Gastroesophageal sphincter (tissue), 4 donors: ENCODE results near the gene MED7. TPM values are rescaled to one million over a fixed set of nuclear protein-coding genes. Genes with fewer than 3 reads are reported as not detected.

Experiments
- ATAC-seq: fragments of 150-250 bp; one replicate; pipeline ENCODE4 v1.9.1; 2016; ENCODE audit warnings: mild to moderate bottlenecking, moderate library complexity
- H3K27ac ChIP-seq, 4 donors: fragments of 200-600 bp; sonication (generic) in 3 of 4; 1 replicate in 3 of 4; 2 replicates in 1 of 4; pipeline ENCODE4 v1.5.1; 2016 to 2019
- H3K27me3 ChIP-seq: fragments of 200-600 bp; sonication (generic); one replicate; pipeline ENCODE4 v1.5.1; 2019
- H3K36me3 ChIP-seq, 2 donors: fragments of 200-600 bp; sonication (generic); one replicate each; pipeline ENCODE4 v1.5.1; 2019; ENCODE audit warnings: control low read depth in 1 of 2
- H3K4me1 ChIP-seq, 3 donors: fragments of 200-600 bp; sonication (generic); 1 replicate in 2 of 3; 2 replicates in 1 of 3; pipeline ENCODE4 v1.5.1; 2016 to 2019; ENCODE audit warnings: control low read depth in 2 of 3
- H3K4me3 ChIP-seq, 2 donors: fragments of 200-600 bp; sonication (generic); one replicate each; pipeline ENCODE4 v1.5.1; 2019; ENCODE audit warnings: mild to moderate bottlenecking in 1 of 2, moderate library complexity in 1 of 2
- H3K9me3 ChIP-seq, 3 donors: fragments of 200-600 bp; sonication (generic); one replicate each; pipeline ENCODE4 v1.5.1; 2017 to 2019; ENCODE audit warnings: control low read depth in 2 of 3
- CTCF ChIP-seq, 4 experiments: fragments of 200-600 bp in 2 of 4; fragments of 450-650 bp in 2 of 4; sonication (generic) in 1 of 4; IDR thresholded peaks; one replicate each; pipeline ENCODE4 v1.5.1; 2017 to 2019; ENCODE audit warnings: antibody characterized with exemption in 4 of 4, mild to moderate bottlenecking in 2 of 4, moderate library complexity in 2 of 4
- EP300 ChIP-seq: sonication (generic); formaldehyde crosslinking; IDR thresholded peaks from one replicate; pipeline ENCODE4 v1.6.1; 2017; ENCODE audit warnings: antibody characterized with exemption, mild to moderate bottlenecking
- POLR2A ChIP-seq, 2 donors: fragments of 450-650 bp; IDR thresholded peaks; one replicate each; pipeline ENCODE4 v1.6.1; 2017; ENCODE audit warnings: antibody characterized with exemption in 2 of 2, mild to moderate bottlenecking in 2 of 2, moderate library complexity in 1 of 2
- POLR2AphosphoS5 ChIP-seq: sonication (generic); formaldehyde crosslinking; IDR thresholded peaks from one replicate; pipeline ENCODE4 v1.6.1; 2017; ENCODE audit warnings: antibody characterized with exemption
- WGBS, 2 donors: methylation state at CpG; one replicate each; pipeline ENCODE4 v1.1.5; 2018; ENCODE audit warnings: low coverage in 1 of 2; 5-methylcytosine and 5-hydroxymethylcytosine counted together
- total RNA-seq, 4 donors: library from RNA; depleted of rRNA; stranded (reverse); fragments of >200 nt; gene quantifications; one replicate each; pipeline ENCODE4 v1.1.0, GENCODE V29; 2016

MED7 gene
- total RNA-seq, 4 donors from 2014 or later, result 8.9 to 17.9 (median 11.7) TPM

DNA sequence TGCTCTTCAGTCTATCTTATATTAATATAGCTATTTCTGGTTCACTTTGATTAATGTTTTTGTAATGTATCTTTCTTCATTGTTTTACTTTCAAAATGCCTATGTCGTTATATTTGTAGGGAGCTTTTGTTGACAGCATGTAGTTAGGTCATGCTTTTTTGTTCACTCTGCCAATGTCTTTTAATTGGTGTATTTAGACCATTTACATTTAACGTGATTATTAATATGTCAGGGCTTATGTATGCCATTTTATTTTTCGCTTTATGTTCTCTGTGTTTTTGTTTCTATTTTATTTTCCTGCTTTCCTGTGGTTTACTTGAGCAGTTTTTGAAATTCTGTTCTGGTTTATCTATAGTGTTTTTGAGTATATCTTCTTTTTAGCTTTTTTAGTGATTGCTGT is 12.6 kb upstream of the MED7 start:
- H3K4me3 ChIP-seq, result no peak overlapping the region
- no peaks in the 10 kb centered on the region for H3K4me1 ChIP-seq
- ATAC-seq, result no peak
- 62 to 71% methylated on average over 2 to 3 of the region's 3 CpGs for WGBS, 2 donors
- no peak overlapping the region for H3K27ac ChIP-seq
- H3K9me3 ChIP-seq, result no peaks in the 10 kb centered on the region
- H3K27me3 ChIP-seq, result no peaks in the 10 kb centered on the region
- TF ChIP-seq EP300 (no peak), POLR2A (IDR thresholded peaks at IDR 0.05) (no peak), POLR2AphosphoS5 (no peak), CTCF (IDR thresholded peaks at IDR 0.05) (no peak)
- H3K36me3 ChIP-seq, result no peaks in the 10 kb centered on the region

DNA sequence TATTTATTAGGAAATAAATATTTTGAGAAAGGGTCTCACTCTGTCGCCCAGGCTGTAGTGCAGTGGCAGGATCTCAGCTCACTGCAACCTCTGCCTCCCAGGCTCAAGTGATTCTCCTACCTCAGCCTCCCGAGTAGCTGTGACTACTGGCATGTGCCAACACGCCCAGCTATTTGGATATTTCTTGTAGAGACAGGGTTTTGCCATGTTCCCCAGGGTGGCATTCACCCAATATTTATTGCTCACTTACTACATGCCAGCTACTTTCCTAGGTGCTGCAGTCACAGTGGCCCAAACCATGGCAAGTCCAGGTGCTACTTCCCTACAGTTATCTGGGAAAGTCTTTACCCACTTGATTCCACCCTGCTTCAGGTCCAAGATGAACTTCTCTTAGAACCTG is 8.3 kb upstream of the MED7 start:
- WGBS, 2 donors, result 77 to 88% methylated on average over 3 of the region's 3 CpGs
- Histone ChIP-seq H3K9me3 (no peaks in the 10 kb centered on the region), H3K4me1 (no peaks in the 10 kb centered on the region), H3K36me3 (no peaks in the 10 kb centered on the region), H3K4me3 (no peak overlapping the region), H3K27ac (no peak overlapping the region), H3K27me3 (no peaks in the 10 kb centered on the region)
- TF ChIP-seq CTCF (IDR thresholded peaks at IDR 0.05), result no peak
- no peak for TF ChIP-seq EP300
- no peak for TF ChIP-seq POLR2AphosphoS5
- TF ChIP-seq POLR2A (IDR thresholded peaks at IDR 0.05), result no peak
- ATAC-seq, result no peak

- H3K27ac ChIP-seq, result no peak overlapping the region
- H3K27me3 ChIP-seq, result no peaks in the 10 kb centered on the region
- no peak for ATAC-seq
- no peak overlapping the region for H3K4me3 ChIP-seq
- H3K36me3 ChIP-seq, result no peaks in the 10 kb centered on the region
- no peaks in the 10 kb centered on the region for H3K9me3 ChIP-seq
- peaks cover 0 to 2% (median 0%) of the 10 kb centered on the region in 3 donors for H3K4me1 ChIP-seq
- 40 to 79% methylated on average over 2 to 11 of the region's 14 CpGs for WGBS, 2 donors
- no peak for TF ChIP-seq POLR2AphosphoS5
- TF ChIP-seq EP300, result no peak
- peak; percentile 72 to 84 (median 73) for TF ChIP-seq CTCF (IDR thresholded peaks at IDR 0.05)
These were observed 6.3 kb upstream of the MED7 start for GRCh38 chr5:157148734-157149615.

GRCh38 chr5:157143127-157143971 is 684 bp upstream of the MED7 start:
- Histone ChIP-seq H3K27ac (peak overlapping the region; percentile 86 to 100 (median 90)), H3K4me1 (peaks cover 0 to 23% (median 9%) of the 10 kb centered on the region in 3 donors), H3K27me3 (no peaks in the 10 kb centered on the region), H3K36me3 (peaks cover 0 to 10% of the 10 kb centered on the region in 2 donors), H3K9me3 (no peaks in the 10 kb centered on the region), H3K4me3 (peak overlapping the region; percentile 58 to 69)
- ATAC-seq, result peak; percentile 73
- 11 to 15% methylated on average over 30 to 33 of the region's 33 CpGs for WGBS, 2 donors
- TF ChIP-seq POLR2AphosphoS5, result no peak
- no peak for TF ChIP-seq EP300
- TF ChIP-seq POLR2A (IDR thresholded peaks at IDR 0.05), result no peak
- peak in 1 of 4 experiments; percentile 13 for TF ChIP-seq CTCF (IDR thresholded peaks at IDR 0.05)
